Effector CD8-positive, alpha-beta T cell (primary cell): ENCODE measurements around the gene PRR14.
"Not testable (repeated sequence)": the region's sequence is repeated elsewhere in the genome, so short reads cannot be mapped to it uniquely, and the experiment has no call there.

Experiments
- DNase-seq: peaks from one replicate; lab custom pipeline; 2025; lab: John Stamatoyannopoulos, UW

PRR14 gene

DNA sequence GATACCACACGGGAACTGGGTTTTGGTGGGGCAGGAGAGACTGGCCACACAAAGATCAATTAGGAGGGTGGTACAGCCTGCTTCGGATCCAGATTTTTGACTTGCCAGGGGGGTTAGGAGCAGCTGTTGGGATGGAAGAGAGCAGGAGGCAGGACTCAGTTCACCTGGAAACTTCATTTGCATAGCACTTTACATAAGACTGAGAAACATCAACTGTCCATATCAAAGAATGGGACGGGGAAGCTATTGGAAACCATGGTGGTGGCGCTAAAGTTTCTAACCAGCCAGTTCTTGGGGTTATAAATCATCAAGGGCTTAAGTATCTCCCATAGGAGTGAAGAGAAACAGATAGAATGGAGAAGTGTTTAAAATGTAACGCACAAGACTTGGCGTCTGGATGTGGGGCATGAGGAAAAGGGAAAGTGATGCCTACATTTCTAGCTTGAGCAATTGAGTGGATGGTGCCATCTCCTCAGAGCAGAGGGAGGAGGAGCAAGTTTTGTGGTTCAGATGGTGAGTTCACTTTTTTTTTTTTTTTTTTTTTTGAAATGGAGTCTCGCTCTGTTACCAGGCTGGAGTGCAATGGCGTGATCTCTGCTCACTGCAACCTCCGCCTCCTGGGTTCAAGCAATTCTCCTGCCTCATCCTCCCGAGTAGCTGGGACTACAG lies 41.8 kb downstream of the PRR14 start:
- DNase-seq, result no peak

DNA sequence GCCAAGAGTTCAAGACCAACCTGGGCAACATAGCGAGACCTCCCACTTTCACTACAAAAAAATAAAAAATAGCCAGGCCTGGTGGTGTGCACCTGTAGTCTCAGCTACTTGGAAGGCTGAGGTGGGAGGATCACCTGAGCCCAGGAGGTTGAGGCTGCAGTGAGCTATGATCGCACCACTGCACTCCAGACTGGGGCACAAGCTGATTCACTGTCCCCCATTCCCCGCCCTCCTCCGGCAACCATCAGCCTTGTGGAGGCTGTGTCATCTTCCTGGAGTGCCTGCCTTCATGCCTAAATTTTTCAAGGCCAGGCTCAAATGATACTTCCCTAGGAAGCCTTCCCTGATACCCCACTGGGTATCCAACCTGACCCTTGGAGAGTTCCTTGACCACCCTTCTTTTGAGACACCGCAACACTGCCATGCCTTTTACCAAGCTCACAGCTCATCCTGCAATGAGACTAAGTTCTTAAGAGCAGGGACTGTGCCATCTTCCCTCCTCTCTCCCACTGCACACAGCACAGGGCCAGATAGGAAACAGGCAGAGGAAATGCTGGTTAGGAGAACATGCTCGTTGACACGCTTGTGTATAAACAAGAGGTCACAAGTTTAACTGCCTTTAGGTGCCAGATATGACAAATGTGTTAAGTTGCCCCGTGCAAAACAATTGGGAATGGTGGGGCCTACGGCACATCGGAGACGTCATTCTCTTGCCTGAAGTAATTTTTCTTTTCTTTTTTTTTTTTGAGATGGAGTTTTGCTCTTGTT lies 44.4 kb downstream of the PRR14 start:
- DNase-seq, result no peak

DNA sequence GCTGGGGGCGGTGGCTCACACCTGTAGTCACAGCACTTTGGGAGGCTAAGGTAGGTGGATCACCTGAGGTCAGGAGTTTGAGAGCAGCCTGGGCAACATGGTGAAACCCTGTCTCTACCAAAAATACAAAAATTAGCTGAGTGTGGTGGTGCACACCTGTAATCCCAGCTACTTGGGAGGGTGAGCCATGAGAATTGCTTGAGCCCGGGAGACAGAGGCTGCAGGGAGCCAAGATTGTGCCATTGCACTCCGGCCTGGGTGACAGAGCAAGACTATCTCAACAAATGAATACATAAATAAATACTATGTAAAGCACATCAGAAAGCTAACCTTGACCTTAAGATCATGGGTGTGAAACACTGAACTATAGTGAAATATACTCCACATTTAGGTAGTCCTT lies 45.9 kb downstream of the PRR14 start:
- not testable (repeated sequence) for DNase-seq

DNA sequence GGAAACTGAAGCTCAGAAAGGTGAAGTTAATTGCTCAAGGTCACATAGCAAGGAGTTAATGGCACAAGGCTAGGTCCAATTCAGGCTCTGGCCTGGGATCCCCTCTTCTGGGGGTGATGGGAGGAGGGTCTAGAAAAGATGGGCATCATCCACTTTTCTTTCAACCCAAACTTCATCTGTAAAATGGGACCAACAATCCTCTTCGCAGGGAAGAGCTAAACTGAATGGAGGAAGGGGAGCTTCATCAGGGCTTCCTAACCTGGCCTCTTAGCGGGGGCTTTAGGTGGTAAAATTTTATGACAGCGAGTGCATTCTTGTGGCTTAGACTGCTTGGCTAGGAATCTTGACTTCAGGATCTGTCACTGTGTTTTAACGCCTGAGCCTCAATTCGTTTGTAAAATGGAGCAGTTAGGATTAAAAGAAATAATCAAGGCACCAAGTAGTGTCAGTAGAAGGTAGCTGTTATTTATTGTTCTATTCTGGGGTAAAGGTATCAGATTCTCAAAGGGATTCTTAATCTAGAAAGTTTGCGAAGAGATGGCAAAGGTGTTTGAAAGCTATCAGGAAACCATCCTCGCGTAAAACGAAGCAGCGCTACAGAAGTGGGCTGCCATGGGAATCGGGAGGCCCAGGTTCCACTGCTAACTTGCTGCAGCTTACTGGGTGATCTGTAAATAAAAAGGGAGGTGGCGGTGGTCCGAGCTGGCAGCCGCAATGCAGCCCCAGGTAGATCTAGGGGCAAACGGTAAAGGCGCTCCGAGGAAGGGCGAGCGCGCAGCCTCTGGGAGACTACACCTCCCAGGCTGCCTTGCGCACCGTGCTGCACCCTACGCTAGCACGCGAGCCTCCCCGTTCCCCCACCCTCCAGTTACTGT lies 46.7 kb downstream of the PRR14 start:
- DNase-seq, result no peak

DNA sequence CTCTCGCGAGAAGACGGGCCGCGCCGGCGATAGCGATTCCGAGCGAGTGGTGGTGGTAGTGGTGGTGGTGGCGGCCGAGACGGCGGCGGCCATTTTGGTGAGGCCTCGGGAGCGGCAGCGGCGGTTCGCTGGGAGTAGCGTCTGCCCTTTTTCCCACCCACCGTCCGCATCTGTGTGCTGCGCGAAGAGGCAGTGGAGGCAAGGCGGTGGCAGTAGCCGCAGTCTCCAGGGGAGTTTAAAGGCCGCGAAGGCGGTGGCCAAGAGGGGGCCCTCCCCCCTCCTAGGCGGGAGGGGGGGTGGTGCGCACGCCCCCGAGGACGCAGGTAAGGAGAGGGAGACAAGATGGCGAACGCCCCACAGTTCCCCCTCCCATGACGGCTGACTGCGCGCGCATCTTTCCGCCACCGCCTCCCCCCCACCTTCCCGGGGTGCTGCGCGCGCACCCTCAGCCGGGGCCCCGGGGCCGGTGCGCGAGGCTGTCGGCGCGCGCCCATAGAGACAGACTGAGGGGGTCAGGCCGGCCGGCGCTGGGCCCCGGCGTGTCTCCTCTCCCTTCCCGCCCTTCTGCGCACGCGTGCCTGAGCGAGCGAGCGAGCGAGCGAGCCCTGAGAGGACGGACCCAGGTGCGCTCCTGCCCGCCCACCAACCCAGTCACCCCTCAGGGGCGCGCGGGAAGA lies 47.5 kb downstream of the PRR14 start:
- peak; percentile 98 for DNase-seq

DNA sequence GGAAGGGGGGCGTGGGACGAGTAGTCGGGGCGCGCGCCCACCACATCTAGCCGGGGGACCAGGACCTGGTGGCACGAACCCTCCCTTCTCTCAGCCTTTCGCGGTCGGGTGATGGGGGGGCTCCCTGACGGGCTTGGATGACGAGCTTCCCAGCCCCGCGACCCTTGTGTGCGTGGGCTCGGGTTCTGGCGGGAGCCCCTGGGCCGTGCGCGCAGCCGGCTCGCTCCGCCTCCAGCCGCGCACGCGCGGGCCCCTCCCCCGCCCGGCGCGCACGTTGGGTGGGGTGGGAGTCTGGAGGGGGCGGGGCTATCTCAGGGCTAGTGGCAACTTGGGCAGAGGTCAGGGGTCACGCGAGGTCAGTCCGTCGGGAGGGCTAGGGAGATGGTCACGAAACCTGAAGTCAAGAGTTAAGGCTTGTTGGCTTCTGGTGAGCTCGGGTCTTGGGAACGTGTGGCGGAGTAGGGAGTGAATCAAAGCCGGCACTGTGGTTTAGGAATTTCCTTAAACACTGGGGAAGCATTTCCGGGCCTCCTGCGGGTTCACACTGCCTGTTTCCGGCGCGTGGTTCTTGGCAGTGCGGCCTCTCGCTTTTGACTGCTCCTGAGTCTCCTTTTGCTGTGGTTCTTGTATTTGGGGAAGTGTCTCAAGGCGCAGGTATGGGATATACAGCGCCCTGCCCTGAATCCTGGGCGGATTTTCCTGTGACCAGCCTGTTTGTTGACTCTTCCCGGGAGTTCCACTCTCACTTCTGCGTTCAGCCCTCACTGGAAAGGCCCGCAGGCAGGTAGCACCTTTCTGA lies 48.3 kb downstream of the PRR14 start, which contains the start of gene SRCAP:
Gene SRCAP, plus strand, starts transcription at position 356 of the 799 bp plus-strand sequence. CDS start 1,654 bp downstream, outside the sequence.
- DNase-seq, result peak; percentile 77

DNA sequence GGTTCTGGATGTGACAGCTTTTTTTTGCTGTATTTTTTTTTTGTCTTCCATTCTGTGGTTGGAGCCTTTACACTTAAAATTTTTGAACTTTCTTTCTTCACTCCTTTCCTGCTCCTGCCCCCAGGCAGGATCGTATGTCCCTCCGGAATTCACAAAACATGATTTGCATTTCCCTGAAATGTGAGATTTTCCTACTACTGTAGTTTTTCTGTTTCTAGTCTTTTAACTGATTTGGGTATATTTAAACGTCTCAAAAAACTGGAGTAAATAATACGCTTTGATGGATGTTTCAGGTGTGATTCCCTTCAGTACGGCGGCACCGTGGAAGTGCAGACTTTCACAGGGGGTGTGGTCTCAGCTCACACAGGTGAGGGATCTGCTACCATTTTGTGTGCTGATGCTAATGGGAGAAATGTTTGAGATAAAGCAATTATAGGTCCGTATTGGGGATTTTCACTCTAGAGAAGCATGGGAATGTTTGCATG lies 48.9 kb downstream of the PRR14 start:
- DNase-seq, result no peak

DNA sequence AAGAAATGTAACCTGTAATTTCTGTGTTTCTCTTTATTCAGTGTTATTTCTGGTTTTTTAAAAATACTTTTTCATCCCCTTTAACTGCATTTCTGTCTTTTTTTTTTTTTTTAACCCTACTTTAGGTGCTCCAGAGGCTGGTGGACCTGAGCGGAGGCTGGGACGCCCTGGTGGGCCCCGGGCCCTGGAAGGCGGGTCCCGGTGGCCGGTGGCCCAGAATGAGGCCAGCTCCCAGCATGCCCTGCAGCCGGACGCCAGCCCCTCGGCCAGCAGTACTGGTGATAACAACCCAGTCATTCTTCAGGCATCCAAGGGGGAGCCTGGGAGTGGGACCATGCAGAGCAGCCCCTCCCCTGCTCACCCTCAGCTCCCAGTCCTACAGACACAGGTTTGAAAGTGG lies 49.7 kb downstream of the PRR14 start:
- DNase-seq, result no peak

DNA sequence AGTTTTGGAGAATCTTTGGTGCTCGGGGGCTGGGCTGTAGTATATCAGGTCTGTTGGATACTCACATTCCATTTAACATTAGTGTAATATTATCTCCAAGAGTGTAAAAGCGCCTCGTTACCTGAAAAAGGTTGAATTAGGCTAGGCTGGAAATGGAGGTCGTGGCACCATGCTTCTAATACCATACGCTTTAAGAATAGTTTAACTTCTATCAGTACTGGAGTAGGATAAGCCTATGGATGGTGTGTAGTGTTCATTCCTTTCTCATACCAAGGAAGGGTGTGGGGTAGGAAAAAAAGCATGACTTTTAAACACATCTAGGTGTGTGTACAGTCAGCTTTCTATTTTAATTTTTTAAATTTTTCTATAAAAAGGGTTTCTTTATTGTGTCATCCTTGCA lies 50.2 kb downstream of the PRR14 start:
- no peak for DNase-seq

DNA sequence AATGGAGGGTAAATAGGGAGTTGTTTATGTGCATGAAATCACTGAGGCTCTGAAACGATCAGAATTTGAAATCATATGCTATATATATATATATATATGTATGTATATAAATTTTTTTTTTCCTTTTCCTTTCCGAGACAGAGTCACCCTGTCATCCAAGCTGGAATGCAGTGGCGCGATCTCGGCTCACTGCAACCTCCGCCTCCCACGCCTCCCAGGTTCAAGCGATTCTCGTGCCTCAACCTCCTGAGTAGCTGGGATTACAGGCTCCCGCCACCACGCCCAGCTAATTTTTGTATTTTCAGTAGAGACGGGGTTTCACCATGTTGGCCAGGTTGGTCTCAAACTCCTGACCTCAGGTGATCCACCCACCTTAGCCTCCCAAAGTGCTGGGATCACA lies 52.3 kb downstream of the PRR14 start:
- DNase-seq, result not testable (repeated sequence)

DNA sequence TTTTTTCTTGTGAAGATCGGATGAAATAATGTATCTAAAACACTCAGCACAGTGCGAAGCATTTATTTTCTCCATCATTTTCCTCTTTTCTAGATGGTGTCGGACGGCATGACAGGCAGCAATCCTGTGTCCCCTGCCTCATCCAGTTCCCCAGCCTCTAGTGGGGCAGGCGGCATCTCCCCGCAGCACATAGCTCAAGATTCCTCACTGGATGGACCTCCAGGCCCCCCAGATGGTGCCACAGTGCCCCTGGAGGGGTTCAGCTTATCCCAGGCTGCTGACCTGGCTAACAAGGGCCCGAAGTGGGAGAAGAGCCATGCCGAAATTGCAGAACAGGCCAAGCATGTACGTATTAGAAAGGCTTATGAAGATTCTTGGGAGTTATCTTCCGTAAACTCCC lies 53.2 kb downstream of the PRR14 start:
- DNase-seq, result no peak
